ENCODE results near the gene TSPO.
"Not testable (repeated sequence)": the region's sequence is repeated elsewhere in the genome, so short reads cannot be mapped to it uniquely, and the experiment has no call there.

TSPO gene

DNA sequence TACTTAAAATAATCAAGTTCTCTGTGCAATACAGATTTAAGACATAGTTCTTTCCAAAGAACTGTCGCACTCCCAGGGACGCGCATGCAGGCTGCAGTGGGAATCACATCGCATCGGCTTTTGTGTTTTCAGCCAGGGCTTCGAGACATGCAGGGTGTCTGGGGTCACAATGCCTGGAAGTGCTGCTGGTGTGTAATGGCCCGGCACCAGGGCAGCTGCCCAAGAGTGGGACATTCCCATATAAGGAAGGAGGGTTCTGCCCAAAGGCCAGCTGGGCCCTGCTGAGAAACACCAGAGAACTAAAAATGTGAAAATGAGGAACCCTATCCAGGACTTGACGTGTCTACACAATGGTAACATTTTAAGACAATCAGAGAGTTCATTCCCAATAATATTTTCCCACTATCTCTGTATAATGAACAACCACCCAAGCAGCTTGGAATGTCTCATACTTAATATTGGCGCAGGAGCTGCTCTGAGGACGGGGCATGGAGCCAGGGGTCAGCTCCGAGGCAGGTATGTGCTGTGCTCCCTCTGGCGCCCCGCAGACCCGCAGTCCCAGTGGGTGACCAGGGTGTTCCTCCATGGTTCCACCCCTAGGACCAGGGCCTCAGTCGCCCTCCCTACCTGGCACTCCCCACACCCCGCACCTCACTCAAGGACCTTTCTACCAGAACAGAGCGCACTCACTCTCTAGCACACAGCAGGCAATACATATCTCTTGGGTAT, 19.4 kb upstream of the TSPO start:
- DNase-seq: no peak

DNA sequence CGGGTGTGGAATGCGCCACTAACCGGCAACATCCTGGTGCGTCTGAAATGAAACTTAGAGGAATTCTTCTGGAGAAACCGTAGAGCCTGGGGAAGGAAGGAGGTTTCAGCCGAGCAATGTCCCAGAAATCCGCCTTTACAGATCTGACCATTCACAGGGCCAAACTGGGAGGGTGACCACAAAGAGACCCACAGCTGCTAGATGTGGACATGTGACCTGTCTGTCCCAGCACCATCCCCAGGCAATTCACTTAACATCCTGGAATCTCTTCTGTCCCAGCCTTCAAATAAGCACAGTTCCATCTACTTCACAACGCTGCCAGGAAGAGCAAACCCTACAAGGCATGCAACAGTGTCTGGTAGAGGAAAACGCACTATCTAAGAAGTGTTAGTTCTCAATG, 18.0 kb upstream of the TSPO start:
- DNase-seq: no peak

DNA sequence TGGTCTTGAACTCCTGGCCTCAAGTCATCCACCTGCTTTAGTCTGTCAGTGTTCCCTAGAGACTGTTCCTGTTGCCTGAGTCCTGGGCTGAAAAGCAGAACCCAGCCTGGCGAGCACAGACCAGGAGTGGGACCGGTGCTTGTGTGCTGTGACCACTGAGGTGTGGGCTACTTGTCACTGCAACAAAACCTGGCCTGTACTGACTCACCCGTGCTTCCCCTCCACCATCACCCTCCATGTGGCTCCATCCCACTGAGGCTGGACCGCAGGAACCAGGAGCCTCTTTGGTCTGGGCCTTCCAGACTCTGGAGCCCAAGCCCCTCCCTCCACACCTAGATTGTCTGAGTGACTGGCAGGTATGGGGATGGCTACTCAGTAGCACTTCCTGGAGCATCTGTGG, 16.8 kb upstream of the TSPO start:
- no peak for DNase-seq

- DNase-seq: no peak
Observed at GRCh38 chr22:43135565-43135964, 15.8 kb upstream of the TSPO start.

DNA sequence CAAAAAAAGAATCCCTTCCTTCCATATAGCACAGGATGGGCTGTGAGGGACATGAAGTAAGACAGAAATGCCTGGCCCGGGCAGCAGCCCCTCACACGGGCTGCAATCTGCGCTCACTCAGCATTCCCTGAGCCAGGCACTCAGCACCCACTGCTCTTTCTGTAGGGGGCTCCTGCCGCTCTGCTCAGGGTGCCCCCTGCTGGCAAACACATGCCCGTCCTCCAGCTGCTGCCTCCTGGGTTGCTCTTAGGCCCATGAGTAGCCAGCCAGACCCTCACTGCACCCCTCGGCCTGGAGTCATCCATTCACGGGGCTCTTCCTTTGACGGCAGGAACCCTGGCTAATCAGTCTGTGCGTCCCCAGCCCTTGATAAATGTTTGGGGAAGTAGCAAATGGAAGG, 15.1 kb upstream of the TSPO start:
- DNase-seq: peak; percentile 56 to 80 (median 61)

DNA sequence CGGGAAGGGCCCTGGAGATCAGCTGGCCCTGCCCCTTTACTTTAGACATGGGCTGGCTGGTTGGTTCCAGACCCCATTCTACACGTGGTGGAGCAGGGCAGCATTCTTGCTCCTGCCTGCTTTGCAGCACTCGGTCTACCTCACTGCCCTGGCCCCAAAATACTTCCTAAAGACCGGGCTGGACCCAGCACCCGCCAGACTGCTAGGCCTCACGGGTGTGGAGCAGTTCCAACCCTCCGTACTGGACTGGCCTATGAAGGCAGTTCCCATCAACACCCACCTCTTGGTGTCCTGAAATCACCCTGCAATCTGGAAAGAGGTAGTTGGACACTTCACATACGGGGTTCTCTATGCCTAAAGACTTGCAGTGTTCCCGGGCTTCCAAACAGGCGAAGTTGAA, 14.6 kb upstream of the TSPO start:
- DNase-seq: no peak

- peak; percentile 80 to 91 (median 84) for DNase-seq
Observed at GRCh38 chr22:43142880-43143562, 8.3 kb upstream of the TSPO start, which contains the start of gene MCAT. Gene MCAT (minus strand): TSS chr22:43143398. CDS start chr22:43143348, 50 bp downstream.

- no peak for DNase-seq
Observed at GRCh38 chr22:43144949-43145348, 6.4 kb upstream of the TSPO start.

DNA sequence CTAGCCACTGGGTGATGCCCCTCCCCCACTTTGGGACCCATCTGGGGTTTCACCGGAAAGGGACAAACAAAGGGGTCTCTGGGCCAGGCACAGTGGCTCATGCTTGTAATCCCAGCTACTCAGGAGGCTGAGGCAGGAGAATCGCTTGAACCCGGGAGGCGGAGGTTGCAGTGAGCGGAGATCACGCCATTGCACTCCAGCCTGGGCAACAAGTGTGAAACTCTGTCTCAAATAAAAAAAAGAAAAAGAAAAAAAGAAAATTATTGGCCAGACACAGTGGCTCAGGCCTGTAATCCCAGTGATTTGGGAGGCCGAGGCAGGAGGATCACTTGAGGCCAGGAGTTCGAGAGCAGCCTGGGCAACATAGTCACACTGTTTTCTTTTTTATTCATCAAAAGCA, 6.0 kb upstream of the TSPO start:
- not testable (repeated sequence) for DNase-seq

DNA sequence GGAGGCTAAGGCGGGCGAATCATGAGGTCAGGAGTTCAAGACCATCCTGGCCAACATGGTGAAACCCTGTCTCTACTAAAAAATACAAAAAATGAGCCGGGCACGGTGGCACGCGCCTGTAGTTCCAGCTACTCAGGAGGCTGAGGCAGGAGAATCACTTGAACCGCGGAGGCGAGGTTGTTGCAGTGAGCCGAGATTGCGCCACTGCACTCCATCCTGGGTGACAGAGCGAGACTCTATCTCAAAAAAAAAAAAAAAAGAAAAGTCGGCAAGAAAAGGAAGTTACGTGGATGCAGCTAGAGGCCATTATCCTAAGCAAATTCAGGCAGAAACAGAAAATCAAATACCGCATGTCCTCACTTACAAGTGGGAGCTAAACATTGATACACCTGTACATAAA, 5.0 kb upstream of the TSPO start:
- peak; percentile 67 to 73 (median 73) for DNase-seq

DNA sequence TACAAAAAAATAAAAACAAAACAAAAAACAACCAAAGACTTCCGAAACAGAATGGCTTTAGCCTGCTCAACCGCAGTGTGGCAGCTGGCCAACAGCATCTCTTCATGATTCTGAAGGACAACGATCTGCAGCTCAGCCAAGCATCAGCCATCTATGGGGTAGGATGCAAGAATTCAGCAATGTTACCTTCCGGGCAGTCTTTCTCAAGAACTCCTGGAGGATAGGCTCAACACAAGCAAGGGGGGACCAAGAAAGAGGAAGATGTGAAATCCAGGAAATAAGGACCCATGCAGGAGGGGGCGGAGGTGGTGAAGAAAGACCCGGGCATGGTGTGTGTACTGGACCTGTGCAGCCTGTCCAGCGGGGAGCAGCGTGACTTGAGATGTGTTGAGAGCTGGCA, 3.5 kb upstream of the TSPO start:
- DNase-seq: peak; percentile 65 to 71 (median 68)

GRCh38 chr22:43148581-43148980, 2.8 kb upstream of the TSPO start:
- DNase-seq: peak in 2 of 3 donors; percentile 41 to 51

DNA sequence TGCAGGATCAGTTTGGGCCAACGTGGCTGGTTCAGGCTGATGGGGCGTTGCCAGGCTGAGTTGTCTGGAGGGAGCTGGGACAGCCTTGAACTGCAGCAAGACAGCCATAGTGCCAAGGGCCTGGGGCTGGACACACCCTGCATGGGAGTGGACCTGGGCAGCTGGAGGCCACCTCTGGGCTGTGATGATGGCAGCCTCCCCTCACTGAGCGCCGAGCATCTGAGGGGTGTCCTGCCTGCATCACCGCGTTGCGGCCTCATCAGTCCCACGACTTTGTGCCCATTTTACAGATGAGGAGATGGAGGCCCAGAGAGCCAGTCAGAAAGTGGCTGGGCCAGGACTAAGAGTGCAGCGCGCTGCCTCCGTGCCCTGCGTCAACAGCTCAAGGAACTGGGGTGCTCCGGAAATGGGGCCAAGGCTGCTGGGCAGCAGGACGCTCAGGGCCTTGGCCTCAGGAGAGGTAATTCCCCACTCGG, 590 bp upstream of the TSPO start:
- DNase-seq: no peak

DNA sequence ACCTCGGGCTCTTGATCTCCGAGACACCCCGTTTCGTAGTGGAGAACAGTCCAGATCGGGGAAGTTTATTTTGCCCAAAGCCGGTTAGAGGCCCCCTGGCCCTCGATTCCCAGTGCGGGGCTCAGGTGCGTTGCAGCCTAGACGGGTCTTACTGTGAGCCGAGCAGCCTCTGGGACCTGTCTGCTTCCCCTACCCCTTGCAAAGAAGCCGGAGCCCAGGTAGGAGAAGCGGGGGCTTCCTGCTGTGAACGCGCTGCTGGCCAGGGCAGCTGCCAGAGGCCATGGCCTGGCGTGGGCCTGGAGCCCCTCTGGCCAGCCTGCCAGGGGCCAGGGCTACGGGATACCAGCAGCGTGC, 621 bp downstream of the TSPO start:
- DNase-seq: no peak

GRCh38 chr22:43152357-43153071, 1.2 kb downstream of the TSPO start:
- DNase-seq: peak; percentile 63 to 78 (median 67)

DNA sequence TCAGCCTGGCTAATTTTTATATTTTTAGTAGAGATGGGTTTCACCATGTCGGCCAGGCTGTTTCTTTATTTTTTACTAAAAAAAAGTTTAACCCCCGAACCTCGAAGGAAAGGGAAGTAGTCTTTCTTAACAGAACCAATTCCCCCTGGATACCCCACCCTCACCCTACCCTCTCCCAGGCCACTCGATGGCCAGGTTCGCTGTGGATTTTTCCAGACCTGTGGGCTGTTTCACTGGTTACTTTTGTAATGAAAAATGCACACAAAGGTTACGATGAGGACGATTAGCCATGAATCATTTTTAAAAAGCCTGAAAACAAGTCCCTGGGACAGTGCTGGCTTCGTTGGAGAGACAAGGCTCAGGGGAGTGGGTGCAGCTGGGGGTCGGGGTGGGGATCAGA, 2.5 kb downstream of the TSPO start:
- peak in 2 of 3 donors; percentile 49 to 70 for DNase-seq

- DNase-seq: peak; percentile 70 to 88 (median 82)
Observed at GRCh38 chr22:43154887-43155536, 3.7 kb downstream of the TSPO start.

- peak; percentile 78 to 90 (median 79) for DNase-seq
Observed at GRCh38 chr22:43155789-43156188, 4.4 kb downstream of the TSPO start.

DNA sequence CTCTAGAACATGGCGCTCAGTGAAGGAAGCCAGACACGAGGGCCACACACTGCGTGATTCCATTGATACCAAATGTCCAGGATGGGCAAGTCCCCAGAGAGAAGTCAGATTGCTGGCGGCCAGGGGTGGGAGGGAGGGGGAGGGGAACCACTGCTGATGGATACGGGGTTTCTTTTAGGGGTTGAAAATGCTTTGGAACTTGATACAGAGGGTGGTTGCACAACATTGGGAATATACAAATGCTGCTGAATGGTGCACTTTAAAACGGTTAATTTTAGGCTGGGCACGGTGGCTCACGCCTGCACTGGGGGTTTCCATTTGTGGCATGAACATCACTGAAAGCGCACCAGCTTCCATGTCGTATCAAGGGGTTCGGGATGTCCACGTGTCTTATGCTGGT, 5.1 kb downstream of the TSPO start:
- DNase-seq: peak; percentile 52 to 61 (median 58)

DNA sequence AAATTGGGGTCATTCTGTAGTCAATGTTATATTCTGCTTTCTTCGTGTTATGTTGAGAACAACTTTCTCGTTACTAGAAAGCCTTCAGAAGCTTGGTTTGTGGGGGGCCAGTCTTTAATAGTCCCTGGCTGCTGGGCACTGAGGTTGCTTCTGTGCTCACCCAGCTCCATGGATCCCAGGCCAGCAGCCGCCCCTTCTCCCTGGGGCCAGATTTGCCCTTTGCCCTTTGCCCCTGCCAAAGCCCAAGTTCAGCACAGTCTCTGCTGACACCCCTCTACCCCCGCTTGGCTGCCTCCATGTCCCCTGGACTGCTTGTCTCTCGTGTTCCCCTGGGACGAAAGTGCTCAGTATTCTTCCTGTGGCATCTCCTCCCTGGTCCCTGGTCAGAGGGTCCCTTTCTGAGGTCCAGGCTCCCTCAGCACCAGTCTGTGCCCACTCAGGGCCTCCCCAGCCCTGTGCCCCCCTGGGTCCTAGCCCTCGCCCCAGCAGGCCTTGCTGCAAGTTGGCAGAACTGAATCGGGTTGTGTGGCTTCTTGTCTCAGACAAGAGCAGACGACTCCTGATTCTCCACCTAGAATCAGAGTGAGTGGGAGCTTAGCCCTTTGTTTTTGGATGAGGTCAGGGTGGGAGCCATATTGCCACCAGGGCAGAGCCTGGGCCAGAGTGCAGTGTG, 6.7 kb downstream of the TSPO start:
- no peak for DNase-seq

DNA sequence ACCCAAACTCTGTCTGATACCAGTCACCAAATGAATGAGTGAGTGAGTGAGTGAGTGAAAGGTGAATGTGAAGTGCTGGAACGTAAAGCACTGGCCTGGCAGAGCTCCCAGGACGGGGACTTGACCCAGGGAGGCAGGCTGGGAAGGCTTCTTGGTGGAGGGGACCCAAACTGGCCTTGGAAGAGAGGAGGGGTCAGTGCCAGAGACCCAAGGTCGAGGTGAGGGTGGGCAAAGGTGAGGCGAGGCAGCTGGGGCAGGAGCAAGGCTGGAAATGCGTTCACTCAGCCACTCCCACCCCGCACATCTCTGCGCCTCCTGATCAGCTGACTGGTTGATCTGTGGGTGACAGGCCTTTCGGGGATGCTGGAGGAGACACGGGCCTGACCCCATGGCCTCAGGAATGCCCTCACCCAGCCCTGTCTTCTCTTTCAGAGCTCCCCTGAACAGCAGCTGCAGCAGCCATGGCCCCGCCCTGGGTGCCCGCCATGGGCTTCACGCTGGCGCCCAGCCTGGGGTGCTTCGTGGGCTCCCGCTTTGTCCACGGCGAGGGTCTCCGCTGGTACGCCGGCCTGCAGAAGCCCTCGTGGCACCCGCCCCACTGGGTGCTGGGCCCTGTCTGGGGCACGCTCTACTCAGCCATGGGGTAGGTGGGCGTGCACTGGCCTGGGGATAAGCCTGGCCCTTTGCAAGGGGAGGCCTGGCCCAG, 7.6 kb downstream of the TSPO start:
- DNase-seq: no peak

All from suppressor macrophage treated with lipopolysaccharide for 1 hour (primary cell).